SK-N-SH (cell line): ENCODE results near the gene S100A10. TPM values are rescaled to one million over a fixed set of nuclear protein-coding genes. Genes with fewer than 3 reads are reported as not detected.

Source experiments
- CTCF ChIA-PET: fragments of 300-600, 350-600 bp; formaldehyde crosslinking; extraction: SDS; loops from one replicate; lab custom pipeline; 2021; lab: Yijun Ruan, JAX
- POLR2A ChIA-PET: fragments of 350-600 bp; sonication (Branson Sonifier 250); formaldehyde crosslinking; extraction: SDS; loops from one replicate; lab custom pipeline; 2020; ENCODE audit warnings: antibody characterized with exemption, inconsistent platforms; lab: Yijun Ruan, JAX
- DNase-seq: peaks from one replicate; pipeline ENCODE4 v3.0.0; 2012
- H2AFZ ChIP-seq: fragments of 200-600 bp; sonication (generic); 2 replicates; pipeline ENCODE4 v1.8.1; 2016; ENCODE audit warnings: antibody characterized with exemption, mild to moderate bottlenecking, low read depth
- H3F3A ChIP-seq: fragments of 200-600 bp; sonication (generic); replicated peaks from 2 replicates; pipeline ENCODE3; 2016; ENCODE audit warnings: antibody characterized with exemption, mild to moderate bottlenecking; ENCODE audit not compliant: insufficient read depth
- H3K27ac ChIP-seq, 2 experiments: fragments of 200-500 bp in 1 of 2; fragments of 200-600 bp in 1 of 2; sonication (Bioruptor generic) in 1 of 2; sonication (generic), shearing (Covaris generic) in 1 of 2; 2 replicates each; pipeline versions ENCODE4 v1.5.1 to v1.6.1; 2014 to 2016; ENCODE audit warnings: low read depth in 2 of 2, inconsistent platforms in 1 of 2, low read length in 1 of 2, mild to moderate bottlenecking in 1 of 2, mixed read lengths in 1 of 2
- H3K27me3 ChIP-seq: fragments of 200-600 bp; sonication (generic), shearing (Covaris generic); 2 replicates; pipeline ENCODE4 v1.6.1; 2016; ENCODE audit warnings: mixed run types; ENCODE audit not compliant: insufficient read depth
- H3K36me3 ChIP-seq, 2 experiments: fragments of 200-500 bp in 1 of 2; fragments of 200-600 bp in 1 of 2; sonication (Bioruptor generic) in 1 of 2; sonication (generic) in 1 of 2; replicated peaks in 1 of 2; 2 replicates each; pipeline versions ENCODE3 to v1.5.1; 2014 to 2016; ENCODE audit warnings: low read length in 1 of 2, mild to moderate bottlenecking in 1 of 2; ENCODE audit not compliant: insufficient read depth in 2 of 2, control insufficient read depth in 1 of 2
- H3K4me1 ChIP-seq, 2 experiments: fragments of 200-500 bp in 1 of 2; fragments of 200-600 bp in 1 of 2; sonication (Bioruptor generic) in 1 of 2; sonication (generic), shearing (Covaris generic) in 1 of 2; 2 replicates each; pipeline versions ENCODE4 v1.5.1 to v1.6.1; 2014 to 2016; ENCODE audit warnings: low read depth in 1 of 2, low read length in 1 of 2, mixed run types in 1 of 2; ENCODE audit not compliant: insufficient read depth in 2 of 2, control insufficient read depth in 1 of 2
- H3K4me2 ChIP-seq: fragments of 200-600 bp; sonication (generic), shearing (Covaris generic); 2 replicates; pipeline ENCODE4 v1.6.1; 2017; ENCODE audit warnings: mixed run types
- H3K4me3 ChIP-seq, 2 experiments: fragments of 200-500 bp in 1 of 2; fragments of 200-600 bp in 1 of 2; sonication (Bioruptor generic) in 1 of 2; sonication (generic), shearing (Covaris generic) in 1 of 2; 2 replicates each; pipeline versions ENCODE4 v1.5.1 to v1.8.1; 2014 to 2016; ENCODE audit warnings: low read depth in 2 of 2, inconsistent platforms in 1 of 2, low read length in 1 of 2, mild to moderate bottlenecking in 1 of 2, mixed read lengths in 1 of 2, moderate library complexity in 1 of 2
- H3K79me2 ChIP-seq: fragments of 200-600 bp; sonication (generic); 2 replicates; pipeline ENCODE4 v1.8.1; 2017; ENCODE audit warnings: mild to moderate bottlenecking; ENCODE audit not compliant: insufficient read depth
- H3K9ac ChIP-seq: fragments of 200-600 bp; sonication (generic); 2 replicates; pipeline ENCODE4 v1.6.1; 2017; ENCODE audit warnings: mixed run types
- H3K9me2 ChIP-seq: fragments of 200-600 bp; sonication (generic); 2 replicates; pipeline ENCODE4 v1.6.1; 2017; ENCODE audit warnings: mixed run types
- H3K9me3 ChIP-seq: fragments of 200-600 bp; sonication (generic); 2 replicates; pipeline ENCODE4 v1.6.1; 2017; ENCODE audit warnings: mixed run types, mild to moderate bottlenecking, moderate library complexity
- H4K20me1 ChIP-seq: fragments of 200-600 bp; sonication (generic); 2 replicates; pipeline ENCODE4 v1.6.1; 2017; ENCODE audit warnings: mild to moderate bottlenecking, mixed run types; ENCODE audit not compliant: insufficient read depth
- CTCF ChIP-seq: fragments of 200-600 bp; sonication (generic); IDR thresholded peaks from 2 replicates; pipeline ENCODE4 v1.6.1; 2017; ENCODE audit warnings: antibody characterized with exemption, mild to moderate bottlenecking, moderate library complexity
- EP300 ChIP-seq, 2 experiments: IDR thresholded peaks; 2 replicates each; pipeline versions ENCODE4 v1.4.0 to v1.6.1; 2012; ENCODE audit warnings: borderline replicate concordance in 1 of 2, low read depth in 1 of 2, low read length in 1 of 2
- EZH2phosphoT487 ChIP-seq: fragments of 200-600 bp; sonication (generic); IDR thresholded peaks from 2 replicates; pipeline ENCODE4 v1.6.1; 2017; ENCODE audit warnings: low read depth, mixed run types, mild to moderate bottlenecking, antibody characterized with exemption, moderate library complexity, borderline replicate concordance
- FOXJ3 ChIP-seq: sonication (generic); formaldehyde crosslinking; IDR thresholded peaks from 2 replicates; pipeline ENCODE4 v1.5.1; 2020; ENCODE audit warnings: mild to moderate bottlenecking, missing genetic modification reagents
- GABPA ChIP-seq: IDR thresholded peaks from 2 replicates; pipeline ENCODE4 v1.4.0; 2012; ENCODE audit warnings: low read depth, mild to moderate bottlenecking
- IRF3 ChIP-seq: fragments of 150-350 bp; IDR thresholded peaks from 2 replicates; pipeline ENCODE4 v1.6.1; 2016; ENCODE audit warnings: mild to moderate bottlenecking, low read depth, low read length
- JUND ChIP-seq: IDR thresholded peaks from 2 replicates; pipeline ENCODE4 v1.4.0; 2012
- MAX ChIP-seq: IDR thresholded peaks from 2 replicates; pipeline ENCODE4 v1.4.0; 2012; ENCODE audit warnings: low read depth
- MXI1 ChIP-seq: IDR thresholded peaks from 2 replicates; pipeline ENCODE4 v1.6.1; 2012; ENCODE audit warnings: mild to moderate bottlenecking, low read depth, low read length, improper control_type of control experiment
- NFIC ChIP-seq: IDR thresholded peaks from 2 replicates; pipeline ENCODE4 v1.4.0; 2012; ENCODE audit warnings: borderline replicate concordance
- PBX3 ChIP-seq: IDR thresholded peaks from 2 replicates; pipeline ENCODE4; 2012
- RCOR1 ChIP-seq: fragments of 150-350 bp; IDR thresholded peaks from 2 replicates; pipeline ENCODE4 v1.6.1; 2017; ENCODE audit warnings: antibody characterized with exemption, low read length
- REST ChIP-seq: IDR thresholded peaks from 2 replicates; pipeline ENCODE4 v1.6.1; 2012; ENCODE audit warnings: mild to moderate bottlenecking, low read depth, low read length, moderate library complexity
- RFX5 ChIP-seq: IDR thresholded peaks from 2 replicates; pipeline ENCODE4 v1.6.1; 2012; ENCODE audit warnings: mild to moderate bottlenecking, improper control_type of control experiment, low read length
- SIN3A ChIP-seq: IDR thresholded peaks from 2 replicates; pipeline ENCODE4 v1.6.1; 2012; ENCODE audit warnings: low read depth, mild to moderate bottlenecking, low read length, moderate library complexity, borderline replicate concordance
- TEAD4 ChIP-seq: IDR thresholded peaks from 2 replicates; pipeline ENCODE4 v1.4.0; 2012; ENCODE audit warnings: mild to moderate bottlenecking, borderline replicate concordance; ENCODE audit not compliant: insufficient read depth
- USF1 ChIP-seq: IDR thresholded peaks from 2 replicates; pipeline ENCODE4 v1.4.0; 2012; ENCODE audit warnings: low read depth, borderline replicate concordance
- ZBTB33 ChIP-seq: IDR thresholded peaks from 2 replicates; pipeline ENCODE4 v1.4.0; 2012; ENCODE audit warnings: low read depth, borderline replicate concordance
- WGBS: methylation state at CpG from one replicate; pipeline ENCODE4 v1.1.6; 2017; ENCODE audit warnings: low lambda C conversion rate; 5-methylcytosine and 5-hydroxymethylcytosine counted together
- polyA plus RNA-seq, 3 experiments: library from polyadenylated mRNA; depleted of rRNA; stranded (reverse); fragments of >200 nt; gene quantifications; 2 replicates each; pipeline ENCODE4 v1.2.3, GENCODE V29; 2012

Gene S100A10
- polyA plus RNA-seq, 1 of the 3 experiments (the other 2 are of a cell fraction), result 161 TPM

GRCh38 chr1:151961833-151962232 lies 31.8 kb downstream of the S100A10 start:
- no peaks in the 10 kb centered on the region for H3K36me3 ChIP-seq
- no peak for TF ChIP-seq IRF3
- TF ChIP-seq FOXJ3 (CRISPR knock-in tag), result no peak
- TF ChIP-seq USF1, result no peak
- TF ChIP-seq EZH2phosphoT487, result no peak
- no peak for TF ChIP-seq JUND
- no peak for TF ChIP-seq ZBTB33
- TF ChIP-seq NFIC, result no peak
- no peak for TF ChIP-seq TEAD4
- no peak for TF ChIP-seq MAX
- TF ChIP-seq GABPA, result no peak
- TF ChIP-seq RCOR1, result no peak
- TF ChIP-seq PBX3, result no peak
- no peak for TF ChIP-seq EP300 (IDR thresholded peaks at IDR 0.05; ENCODE audit: borderline replicate concordance in 1 of 2, low read depth in 1 of 2, low read length in 1 of 2)
- no peak for TF ChIP-seq REST
- TF ChIP-seq SIN3A, result no peak
- TF ChIP-seq MXI1, result no peak
- TF ChIP-seq RFX5, result no peak
- TF ChIP-seq CTCF, result no peak
- CTCF ChIA-PET, result interaction anchor here (0.9 kb wide), 1 partner anchor 26 kb away, joined by 3 read pairs; no protein-coding TSS in a partner anchor
- no peaks in the 10 kb centered on the region for H3K9me3 ChIP-seq
- peaks cover 55% of the 10 kb centered on the region; the same call in 1 of the 2 replicates for H3K27me3 ChIP-seq
- H3F3A ChIP-seq, result no peaks in the 10 kb centered on the region
- H3K4me3 ChIP-seq, result no peak overlapping the region
- no peak overlapping the region for H3K9ac ChIP-seq
- H3K9me2 ChIP-seq, result no peaks in the 10 kb centered on the region
- no peaks in the 10 kb centered on the region for H3K4me1 ChIP-seq
- H2AFZ ChIP-seq, result no peak overlapping the region
- no peak overlapping the region for H3K27ac ChIP-seq
- DNase-seq, result no peak
- no peaks in the 10 kb centered on the region for H3K79me2 ChIP-seq
- POLR2A ChIA-PET, result no interaction called here
- 11% methylated on average over 4 of the region's 4 CpGs for WGBS
- no peaks in the 10 kb centered on the region for H4K20me1 ChIP-seq
- H3K4me2 ChIP-seq, result no peak overlapping the region
